ENCODE results near the gene IL11. TPM values are rescaled to one million over a fixed set of nuclear protein-coding genes. Genes with fewer than 3 reads are reported as not detected.
"Not testable (repeated sequence)": the region's sequence is repeated elsewhere in the genome, so short reads cannot be mapped to it uniquely, and the experiment has no call there.

IL11 gene
- polyA plus RNA-seq, 1 experiment: 14.8 TPM

DNA sequence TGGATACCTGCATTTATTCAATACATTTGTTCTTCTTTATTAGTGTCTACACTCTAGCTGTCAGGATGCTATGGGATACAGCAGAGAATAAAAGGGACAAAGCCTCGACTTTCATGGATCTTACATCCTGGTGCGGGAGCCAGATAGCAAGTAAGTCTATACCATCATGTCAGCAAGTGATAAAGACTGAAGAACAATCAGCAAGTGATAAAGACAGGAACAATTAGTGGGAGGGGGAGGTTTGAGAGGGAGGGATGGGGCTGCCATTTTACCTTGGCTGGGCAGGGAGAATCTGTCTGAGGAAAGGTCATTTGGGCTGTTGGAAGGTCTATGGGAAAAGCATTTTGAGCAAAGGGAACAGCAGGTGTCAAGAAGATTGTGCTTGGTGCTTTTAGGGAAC lies 39.9 kb upstream of the IL11 start:
- Histone ChIP-seq H3K4me3 (ENCODE audit: low read depth, low read length) (no peak overlapping the region), H3K27me3 (ENCODE audit: control insufficient read depth, insufficient read depth, low read length) (no peaks in the 10 kb centered on the region), H3K9me3 (ENCODE audit: control insufficient read depth, insufficient read depth, low read length) (no peaks in the 10 kb centered on the region), H3K27ac (ENCODE audit: low read depth, low read length) (no peak overlapping the region)
- TF ChIP-seq, protein P1, sequence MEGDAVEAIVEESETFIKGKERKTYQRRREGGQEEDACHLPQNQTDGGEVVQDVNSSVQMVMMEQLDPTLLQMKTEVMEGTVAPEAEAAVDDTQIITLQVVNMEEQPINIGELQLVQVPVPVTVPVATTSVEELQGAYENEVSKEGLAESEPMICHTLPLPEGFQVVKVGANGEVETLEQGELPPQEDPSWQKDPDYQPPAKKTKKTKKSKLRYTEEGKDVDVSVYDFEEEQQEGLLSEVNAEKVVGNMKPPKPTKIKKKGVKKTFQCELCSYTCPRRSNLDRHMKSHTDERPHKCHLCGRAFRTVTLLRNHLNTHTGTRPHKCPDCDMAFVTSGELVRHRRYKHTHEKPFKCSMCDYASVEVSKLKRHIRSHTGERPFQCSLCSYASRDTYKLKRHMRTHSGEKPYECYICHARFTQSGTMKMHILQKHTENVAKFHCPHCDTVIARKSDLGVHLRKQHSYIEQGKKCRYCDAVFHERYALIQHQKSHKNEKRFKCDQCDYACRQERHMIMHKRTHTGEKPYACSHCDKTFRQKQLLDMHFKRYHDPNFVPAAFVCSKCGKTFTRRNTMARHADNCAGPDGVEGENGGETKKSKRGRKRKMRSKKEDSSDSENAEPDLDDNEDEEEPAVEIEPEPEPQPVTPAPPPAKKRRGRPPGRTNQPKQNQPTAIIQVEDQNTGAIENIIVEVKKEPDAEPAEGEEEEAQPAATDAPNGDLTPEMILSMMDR (IDR thresholded peaks at IDR 0.05; ENCODE audit: low read depth, low read length): no peak
- POLR2A ChIA-PET: no interaction called here
- CTCF ChIA-PET: interaction anchor here (1.9 to 2.7 kb wide), 2 partner anchors 8 to 58 kb away, joined by 7 to 16 read pairs; no protein-coding TSS in a partner anchor
- DNase-seq (ENCODE audit: low read depth, low spot score): no peak

DNA sequence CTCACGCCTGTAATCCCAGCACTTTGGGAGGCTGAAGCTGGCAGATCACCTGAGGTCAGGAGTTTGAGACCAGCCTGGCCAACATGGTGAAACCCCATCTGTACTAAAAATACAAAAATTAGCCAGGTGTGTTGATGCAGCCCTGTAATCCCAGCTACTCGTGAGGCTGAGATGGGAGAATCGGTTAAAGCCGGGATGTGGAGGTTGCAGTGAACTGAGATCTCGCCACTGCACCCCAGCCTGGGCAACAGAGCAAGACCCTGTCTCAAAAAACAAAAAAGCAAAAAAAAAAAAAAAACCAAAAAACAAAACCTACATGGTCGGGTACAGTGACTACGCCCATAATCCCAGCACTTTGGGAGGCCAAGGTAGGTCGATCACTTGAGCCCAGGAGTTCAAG lies 38.9 kb upstream of the IL11 start:
- not testable (repeated sequence) for DNase-seq (ENCODE audit: low read depth, low spot score); H3K27ac ChIP-seq (ENCODE audit: low read depth, low read length); H3K27me3 ChIP-seq (ENCODE audit: control insufficient read depth, insufficient read depth, low read length); H3K9me3 ChIP-seq (ENCODE audit: control insufficient read depth, insufficient read depth, low read length); H3K4me3 ChIP-seq (ENCODE audit: low read depth, low read length)
- ChIA-PET POLR2A (interaction anchor here (0.6 kb wide), 1 partner anchor 41 kb away, joined by 4 read pairs; no protein-coding TSS in a partner anchor), CTCF (interaction anchor here (1.0 to 2.7 kb wide), 3 partner anchors 9 to 268 kb away, joined by 6 to 16 read pairs (median 7); no protein-coding TSS in a partner anchor)

DNA sequence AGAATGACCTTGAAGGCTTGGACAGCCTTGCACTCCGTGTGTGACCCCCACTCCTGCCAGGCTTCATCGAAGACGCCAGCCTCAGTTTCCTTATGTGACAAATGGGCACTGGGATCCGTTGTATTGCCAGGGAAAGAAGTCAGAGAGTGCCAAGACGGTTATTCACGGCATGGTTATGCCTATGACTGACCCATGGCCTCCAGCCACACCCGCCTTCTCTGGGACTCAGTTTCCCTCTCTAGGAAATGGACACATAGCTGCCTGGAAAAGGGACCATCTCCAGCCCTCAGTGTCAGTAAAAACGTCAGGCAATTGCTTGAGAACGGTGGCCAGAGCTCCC lies 38.2 kb upstream of the IL11 start:
- no peak for DNase-seq (ENCODE audit: low read depth, low spot score)
- ChIA-PET CTCF (interaction anchor here (1.0 to 2.7 kb wide), 3 partner anchors 10 to 267 kb away, joined by 6 to 16 read pairs (median 7); no protein-coding TSS in a partner anchor), POLR2A (no interaction called here)

DNA sequence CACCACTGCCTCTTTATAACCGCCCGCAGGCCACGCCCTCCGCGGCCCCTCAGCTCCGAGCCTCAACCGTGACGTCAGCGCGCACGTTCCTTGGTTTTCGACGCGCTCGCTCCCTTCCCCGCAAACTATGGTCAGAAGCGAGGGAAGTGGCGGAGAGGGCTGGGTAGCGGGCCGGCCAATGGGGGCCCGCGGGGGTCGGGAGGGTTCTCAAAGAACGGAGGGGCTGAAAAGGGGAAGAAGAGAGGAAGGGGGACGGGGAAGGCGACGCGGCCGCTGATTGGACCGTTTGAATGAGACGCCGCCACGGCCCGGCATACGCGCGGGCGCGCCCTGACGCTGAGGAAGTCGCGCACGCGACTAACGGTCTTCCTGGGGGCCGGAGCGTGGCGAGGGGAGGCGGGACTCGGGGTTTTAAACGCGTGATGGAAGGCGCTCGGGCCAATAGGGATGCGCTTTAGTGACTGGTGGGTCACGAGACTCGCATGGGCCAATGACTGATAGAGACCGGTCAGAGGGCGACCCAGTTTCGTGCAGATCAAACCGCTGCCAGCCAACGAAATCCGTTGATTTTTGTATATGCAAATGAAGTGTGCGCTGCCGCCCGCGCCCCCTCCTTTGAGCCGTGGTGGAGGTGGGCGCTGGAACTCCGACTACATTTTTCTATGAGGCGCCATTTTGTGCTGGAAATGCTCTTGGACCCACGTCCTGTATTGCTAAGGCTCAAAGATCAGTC lies 37.7 kb upstream of the IL11 start:
- peak; percentile 99 for DNase-seq (ENCODE audit: low read depth, low spot score)
- TF ChIP-seq, protein P1 (IDR thresholded peaks at IDR 0.05; ENCODE audit: low read depth, low read length): no peak
- peak overlapping the region; percentile 100 for H3K27ac ChIP-seq (ENCODE audit: low read depth, low read length)
- no peaks in the 10 kb centered on the region for H3K9me3 ChIP-seq (ENCODE audit: control insufficient read depth, insufficient read depth, low read length)
- ChIA-PET CTCF (interaction anchor here (1.0 to 2.7 kb wide), 4 partner anchors 10 to 267 kb away, joined by 3 to 16 read pairs (median 6); no protein-coding TSS in a partner anchor), POLR2A (interaction anchor here (0.5 to 5.3 kb wide), 34 partner anchors 10 to 245 kb away, joined by 3 to 93 read pairs (median 6); partner anchors contain the start of genes FIZ1, GARIN5B, HSPBP1 and ISOC2)
- H3K27me3 ChIP-seq (ENCODE audit: control insufficient read depth, insufficient read depth, low read length): no peaks in the 10 kb centered on the region
- peak overlapping the region; percentile 83 for H3K4me3 ChIP-seq (ENCODE audit: low read depth, low read length)

More for the DNA sequence above, 38.2 kb upstream of the IL11 start:
- peak overlapping the region; percentile 61 for H3K4me3 ChIP-seq (ENCODE audit: low read depth, low read length)
- no peaks in the 10 kb centered on the region for H3K27me3 ChIP-seq (ENCODE audit: control insufficient read depth, insufficient read depth, low read length)
- peak overlapping the region; percentile 97 for H3K27ac ChIP-seq (ENCODE audit: low read depth, low read length)
- TF ChIP-seq, protein P1 (IDR thresholded peaks at IDR 0.05; ENCODE audit: low read depth, low read length): no peak
- H3K9me3 ChIP-seq (ENCODE audit: control insufficient read depth, insufficient read depth, low read length): no peaks in the 10 kb centered on the region

DNA sequence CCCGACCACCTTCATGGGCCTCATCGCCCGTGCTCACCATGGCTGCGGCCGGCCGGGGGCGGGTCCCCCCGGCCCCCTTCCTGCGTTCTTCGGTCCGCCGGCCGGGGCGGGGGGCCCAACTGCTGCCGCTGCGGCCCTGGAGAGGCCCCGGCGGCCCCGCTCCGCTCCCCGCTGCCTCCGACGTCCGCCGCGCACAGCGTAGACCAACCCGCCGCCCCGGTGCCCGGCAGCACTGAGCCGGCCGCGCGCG lies 37.2 kb upstream of the IL11 start, which contains the start of gene UBE2S:
Gene UBE2S (minus strand): TSS at position 239 of the 250 bp plus-strand sequence. CDS start 199 bp downstream, at position 40.
- ChIA-PET POLR2A (interaction anchor here (0.6 to 5.3 kb wide), 39 partner anchors 9 to 244 kb away, joined by 3 to 93 read pairs (median 6); partner anchors contain the start of genes FIZ1, GARIN5B, HSPBP1 and ISOC2), CTCF (interaction anchor here (1.0 kb wide), 1 partner anchor 61 kb away, joined by 3 read pairs; no protein-coding TSS in a partner anchor)
- not testable (repeated sequence) for DNase-seq (ENCODE audit: low read depth, low spot score); H3K9me3 ChIP-seq (ENCODE audit: control insufficient read depth, insufficient read depth, low read length); H3K27me3 ChIP-seq (ENCODE audit: control insufficient read depth, insufficient read depth, low read length)
- H3K4me3 ChIP-seq (ENCODE audit: low read depth, low read length): peak within 1 kb of the TSS; percentile 83
- peak within 1 kb of the TSS; percentile 100 for H3K27ac ChIP-seq (ENCODE audit: low read depth, low read length)

Data from AG04450 (cell line).